GM21529 (cell line): ENCODE measurements around the gene UNC119B.
"Not testable (repeated sequence)": the region's sequence is repeated elsewhere in the genome, so short reads cannot be mapped to it uniquely, and the experiment has no call there.

ENCODE experiments used
- ATAC-seq: cut with Tn5 transposase; IDR thresholded peaks from one replicate; pipeline ENCODE4 v1.9.1; 2021; ENCODE audit not compliant: unreplicated experiment

The UNC119B gene

DNA sequence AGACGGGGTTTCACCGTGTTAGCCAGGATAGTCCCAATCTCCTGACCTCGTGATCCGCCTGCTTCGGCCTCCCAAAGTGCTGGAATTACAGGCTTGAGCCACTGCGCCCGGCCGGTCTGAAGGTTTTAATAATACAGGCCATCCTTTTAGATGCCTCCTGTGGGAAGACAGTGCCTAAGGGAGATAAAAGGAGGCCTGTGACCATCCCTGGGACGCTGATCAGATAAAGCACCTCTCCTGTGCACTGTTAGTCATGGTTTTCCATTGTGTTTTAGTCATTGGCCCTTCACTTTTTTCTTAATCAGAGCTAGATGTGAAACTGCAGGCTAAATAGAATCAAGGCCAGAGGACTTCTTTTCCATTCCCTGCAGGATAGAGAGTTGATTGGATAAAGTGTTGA, 7.8 kb downstream of the UNC119B start:
- ATAC-seq, result no peak

DNA sequence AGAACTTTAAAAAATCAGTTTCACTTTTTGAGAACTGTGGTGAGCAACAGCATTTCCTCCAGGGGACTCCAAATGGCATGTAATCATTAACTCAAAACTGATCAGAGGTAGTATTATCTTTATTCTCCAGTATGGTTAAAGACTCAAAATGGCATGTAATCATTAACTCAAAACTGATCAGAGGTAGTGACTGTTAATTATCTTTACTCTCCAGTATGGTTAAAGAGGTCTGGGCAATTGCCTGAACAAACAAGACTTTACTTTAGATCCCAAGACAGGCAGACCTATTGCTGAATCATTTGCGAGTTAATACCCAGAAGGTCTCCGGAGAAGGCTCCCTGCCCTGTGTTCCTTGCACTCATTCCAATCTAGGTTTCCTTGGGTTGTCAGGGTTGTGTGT, 8.8 kb downstream of the UNC119B start:
- ATAC-seq, result no peak

GRCh38 chr12:120719496-120720233, 9.4 kb downstream of the UNC119B start:
- no peak for ATAC-seq

GRCh38 chr12:120720234-120720986, 10.2 kb downstream of the UNC119B start:
- no peak for ATAC-seq

DNA sequence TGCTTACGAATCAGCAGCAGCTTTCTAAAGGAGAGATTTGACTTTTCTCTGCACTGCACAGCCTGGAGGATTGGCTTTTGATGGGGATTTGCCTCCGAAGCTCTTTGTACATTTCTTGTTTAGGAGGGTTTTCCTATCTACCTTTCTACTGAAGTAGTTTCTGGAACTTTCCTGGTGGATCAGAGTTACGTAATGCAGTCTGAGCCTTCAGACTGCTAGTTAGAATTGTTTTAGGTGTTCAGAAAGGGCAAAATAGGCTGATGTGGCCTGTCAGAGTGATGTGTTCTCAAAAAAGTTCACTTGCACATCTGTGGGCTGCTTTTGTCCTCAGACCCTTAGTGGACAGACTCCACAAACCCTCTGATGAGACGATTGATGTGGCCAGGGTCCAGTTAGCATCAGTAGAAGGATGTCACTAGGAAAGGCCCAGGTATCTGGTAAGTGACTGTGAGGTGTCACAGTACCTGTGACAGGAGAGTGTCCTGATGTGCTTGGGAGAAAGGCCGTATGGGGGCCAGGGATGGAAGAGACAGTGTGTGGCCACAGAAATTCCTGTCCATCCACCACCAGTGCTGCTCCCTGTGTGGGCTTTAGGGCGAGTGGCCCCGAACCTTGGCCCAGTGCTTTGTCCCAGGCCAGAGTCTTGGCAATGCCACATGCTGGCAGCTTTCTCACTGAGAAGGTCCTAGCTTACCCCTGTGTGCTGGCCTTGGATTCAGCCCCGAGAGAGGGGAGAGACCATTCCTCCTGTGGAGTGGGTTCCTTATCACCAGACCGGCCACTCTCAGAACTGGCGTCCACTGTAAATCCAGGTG, 10.9 kb downstream of the UNC119B start:
- ATAC-seq, result no peak

- ATAC-seq, result no peak
These were observed 11.6 kb downstream of the UNC119B start for GRCh38 chr12:120721866-120722265.

- no peak for ATAC-seq
These were observed 12.5 kb downstream of the UNC119B start for GRCh38 chr12:120722784-120723183.

GRCh38 chr12:120724720-120725119, 14.5 kb downstream of the UNC119B start:
- no peak for ATAC-seq

GRCh38 chr12:120725151-120725658, 14.9 kb downstream of the UNC119B start:
- ATAC-seq, result no peak

DNA sequence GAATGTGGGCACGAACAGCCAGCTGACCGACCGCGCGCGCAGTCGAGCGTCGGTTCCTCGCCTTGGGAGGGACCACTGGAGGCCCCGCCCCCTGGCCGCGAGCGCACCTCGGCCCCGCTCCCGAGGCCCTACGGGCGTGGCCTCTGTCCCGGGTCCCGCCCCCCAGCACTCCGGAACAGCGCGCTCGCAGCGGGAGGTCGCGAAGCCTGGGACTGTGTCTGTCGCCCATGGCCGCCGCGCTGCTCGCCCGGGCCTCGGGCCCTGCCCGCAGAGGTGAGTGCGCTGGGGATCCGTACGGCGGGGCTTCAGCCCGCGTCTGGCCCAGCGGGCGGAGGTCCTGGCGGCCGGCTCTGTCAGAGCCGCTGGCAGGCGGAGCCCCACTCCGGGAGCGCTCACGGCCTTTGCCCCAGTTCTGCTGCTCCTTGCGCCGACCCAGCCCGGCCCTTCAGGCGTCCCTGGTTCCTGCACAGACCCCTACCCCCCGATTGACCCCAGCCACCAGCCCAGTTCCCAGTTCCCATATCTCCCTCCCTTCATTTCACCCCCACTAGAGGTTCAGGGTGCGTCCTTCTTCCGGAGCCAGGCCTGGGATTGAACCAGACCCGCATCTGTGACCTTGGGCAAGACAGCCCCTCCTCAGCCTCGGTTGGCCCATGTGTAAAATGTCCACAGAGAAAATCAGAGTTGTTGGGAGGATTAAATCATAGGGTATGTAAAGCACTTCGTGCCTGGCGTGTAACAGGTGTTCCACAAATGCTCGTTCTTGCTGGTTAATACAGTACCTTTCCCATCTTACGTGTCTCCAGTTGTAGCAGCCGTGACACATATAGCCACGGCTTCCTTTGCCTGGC, 15.6 kb downstream of the UNC119B start, which contains the start of gene ACADS:
Gene ACADS, plus strand, starts transcription at position 168 of the 851 bp plus-strand sequence. Its CDS starts 60 bp downstream, at position 228.
- peak; percentile 98 for ATAC-seq

GRCh38 chr12:120726510-120726793, 16.2 kb downstream of the UNC119B start:
- no peak for ATAC-seq

GRCh38 chr12:120726961-120727360, 16.7 kb downstream of the UNC119B start:
- ATAC-seq, result no peak

- ATAC-seq, result not testable (repeated sequence)
These were observed 21.9 kb downstream of the UNC119B start for GRCh38 chr12:120732198-120732597.

- ATAC-seq, result no peak
These were observed 23.3 kb downstream of the UNC119B start for GRCh38 chr12:120733574-120733973.

DNA sequence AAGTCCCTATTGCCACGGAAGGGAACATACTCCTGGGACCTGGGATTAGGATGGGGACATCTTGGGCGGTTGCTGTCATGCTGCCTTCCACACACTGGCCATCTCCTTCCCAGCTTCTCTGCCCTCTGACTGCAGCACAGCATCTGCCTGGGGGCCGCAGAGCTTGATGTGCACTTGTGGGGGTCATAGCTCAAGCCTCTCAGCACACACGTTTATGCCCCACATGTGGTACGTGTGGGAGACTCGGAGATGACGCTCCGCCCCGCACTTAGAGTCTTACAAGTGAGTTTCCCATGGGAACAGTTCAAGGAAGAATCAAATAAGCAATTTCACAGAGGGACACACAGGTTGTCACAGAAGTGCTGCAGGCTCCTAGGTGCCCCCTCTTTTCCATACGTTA, 24.0 kb downstream of the UNC119B start:
- no peak for ATAC-seq

- no peak for ATAC-seq
These were observed 24.9 kb downstream of the UNC119B start for GRCh38 chr12:120735181-120735580.

GRCh38 chr12:120736404-120737331, 26.4 kb downstream of the UNC119B start:
- no peak for ATAC-seq

DNA sequence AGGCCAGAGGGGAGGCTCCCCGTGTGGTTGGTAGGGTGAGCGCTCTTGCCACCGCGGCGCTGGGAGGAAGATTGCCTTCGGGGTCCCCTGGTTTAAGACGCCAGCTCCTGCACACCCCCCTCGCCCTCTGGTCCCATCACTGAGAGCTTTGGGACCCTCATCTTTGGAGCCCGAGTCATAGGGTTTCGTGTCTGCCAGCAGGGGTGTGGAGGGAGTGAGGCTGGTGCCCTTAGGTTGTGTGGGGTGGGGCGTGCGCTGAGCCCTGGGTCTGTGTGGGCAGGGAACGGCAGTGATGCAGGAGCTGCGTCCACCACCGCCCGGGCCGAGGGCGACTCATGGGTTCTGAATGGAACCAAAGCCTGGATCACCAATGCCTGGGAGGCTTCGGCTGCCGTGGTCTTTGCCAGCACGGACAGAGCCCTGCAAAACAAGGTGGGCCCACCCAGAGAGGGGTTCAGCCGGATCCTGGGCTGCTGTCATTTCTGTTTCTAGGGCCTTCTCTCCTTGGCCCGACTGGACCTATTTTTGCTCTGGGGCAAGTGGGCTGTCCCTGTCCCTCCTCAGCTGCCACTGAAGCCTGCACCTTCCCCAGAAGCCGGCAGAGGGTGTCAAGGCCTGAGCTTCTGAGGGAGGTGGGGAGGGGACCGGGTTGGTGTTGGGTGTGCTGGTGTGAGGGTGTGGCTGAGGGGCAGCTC, 27.4 kb downstream of the UNC119B start:
- ATAC-seq, result no peak
